ENCODE measurements around the gene PRF1. TPM values are rescaled to one million over a fixed set of nuclear protein-coding genes. Genes with fewer than 3 reads are reported as not detected.

PRF1 gene
- total and polyA plus RNA-seq, 11 donors = 0.50 to 19.4 (median 1.0) TPM

DNA sequence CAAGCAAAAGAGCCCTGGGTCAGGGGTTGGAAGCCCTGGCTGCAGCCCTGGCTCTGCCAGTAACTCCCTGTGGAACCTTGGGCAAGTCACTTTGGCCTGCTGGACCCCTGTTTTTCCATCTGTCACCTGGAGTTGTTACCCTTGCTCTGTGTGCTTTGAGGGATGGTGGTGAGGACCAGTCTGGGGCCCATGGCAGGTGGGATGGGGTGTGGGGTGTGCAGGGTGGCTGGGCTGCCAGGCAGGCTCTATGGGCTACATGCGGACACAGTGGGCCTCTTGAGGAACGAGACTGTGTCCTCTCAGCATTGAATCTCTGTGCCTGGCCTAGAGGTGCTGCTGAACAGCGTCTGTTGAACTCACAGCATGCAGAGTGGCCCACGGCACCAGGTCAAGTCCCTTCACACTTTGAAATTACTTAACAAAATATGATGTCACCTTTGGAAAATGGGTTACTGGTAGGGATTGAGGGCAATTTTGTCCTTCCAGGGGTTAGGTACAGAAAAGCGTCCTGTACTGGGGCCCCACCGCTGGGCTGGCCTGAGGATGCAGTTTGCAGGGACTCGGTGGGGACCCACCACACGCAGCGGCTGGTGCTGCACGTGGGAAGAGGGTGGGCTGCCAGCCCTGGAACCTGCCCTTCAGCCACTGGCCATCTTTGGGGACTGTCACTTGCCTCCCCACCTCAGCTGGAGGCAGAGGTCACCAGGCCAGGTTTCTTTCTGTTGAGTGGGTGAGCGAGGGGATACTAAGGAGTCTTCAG is 45.3 kb downstream of the PRF1 start:
- H3K4me3 ChIP-seq = no peak overlapping the region
- H3K27ac ChIP-seq = no peak overlapping the region
- WGBS, 4 donors = 95 to 98% (median 96%) methylated on average over 11 of the region's 11 CpGs
- ATAC-seq (no peak), DNase-seq (peak in 1 of 5 donors; percentile 14)
- H3K9me3 ChIP-seq = no peaks in the 10 kb centered on the region
- peaks cover 0 to 15% (median 3%) of the 10 kb centered on the region in 9 donors for H3K36me3 ChIP-seq
- H3K4me1 ChIP-seq = peaks cover 0 to 48% (median 33%) of the 10 kb centered on the region in 12 donors
- H3K27me3 ChIP-seq = no peaks in the 10 kb centered on the region
- no peak for TF ChIP-seq POLR2A (IDR thresholded peaks at IDR 0.05)
- TF ChIP-seq, protein P1, sequence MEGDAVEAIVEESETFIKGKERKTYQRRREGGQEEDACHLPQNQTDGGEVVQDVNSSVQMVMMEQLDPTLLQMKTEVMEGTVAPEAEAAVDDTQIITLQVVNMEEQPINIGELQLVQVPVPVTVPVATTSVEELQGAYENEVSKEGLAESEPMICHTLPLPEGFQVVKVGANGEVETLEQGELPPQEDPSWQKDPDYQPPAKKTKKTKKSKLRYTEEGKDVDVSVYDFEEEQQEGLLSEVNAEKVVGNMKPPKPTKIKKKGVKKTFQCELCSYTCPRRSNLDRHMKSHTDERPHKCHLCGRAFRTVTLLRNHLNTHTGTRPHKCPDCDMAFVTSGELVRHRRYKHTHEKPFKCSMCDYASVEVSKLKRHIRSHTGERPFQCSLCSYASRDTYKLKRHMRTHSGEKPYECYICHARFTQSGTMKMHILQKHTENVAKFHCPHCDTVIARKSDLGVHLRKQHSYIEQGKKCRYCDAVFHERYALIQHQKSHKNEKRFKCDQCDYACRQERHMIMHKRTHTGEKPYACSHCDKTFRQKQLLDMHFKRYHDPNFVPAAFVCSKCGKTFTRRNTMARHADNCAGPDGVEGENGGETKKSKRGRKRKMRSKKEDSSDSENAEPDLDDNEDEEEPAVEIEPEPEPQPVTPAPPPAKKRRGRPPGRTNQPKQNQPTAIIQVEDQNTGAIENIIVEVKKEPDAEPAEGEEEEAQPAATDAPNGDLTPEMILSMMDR (IDR thresholded peaks at IDR 0.05) = no peak
- intact Hi-C loops (cut with DNase I) = loop anchor here in 7 of 10 donors (5.0 to 10.0 kb wide), 3 partner anchors 115 to 135 kb away; partner anchors contain the start of gene ADAMTS14 (in 6 of the 7)

DNA sequence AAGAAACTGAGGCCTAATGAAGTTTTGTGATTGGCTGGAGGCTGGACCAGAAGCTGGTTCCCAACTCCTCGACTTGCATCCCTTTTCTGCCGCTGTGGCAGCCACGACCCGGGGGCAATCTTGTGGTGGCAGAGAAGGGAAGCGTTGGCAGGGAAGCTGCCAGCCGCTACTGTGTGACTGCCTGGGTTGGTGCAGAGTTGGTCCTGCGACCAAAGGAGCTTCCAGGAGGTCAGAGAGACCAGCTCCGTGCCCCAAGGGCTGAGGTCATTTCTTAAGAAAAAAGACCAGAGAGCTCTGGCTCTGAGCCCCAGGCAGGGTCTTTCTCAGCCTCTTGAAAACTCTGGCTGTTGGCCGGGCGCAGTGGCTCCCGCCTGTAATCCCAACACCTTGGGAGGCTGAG is 47.2 kb downstream of the PRF1 start:
- WGBS, 4 donors = 89 to 98% (median 93%) methylated on average over 11 of the region's 11 CpGs
- Histone ChIP-seq H3K36me3 (peaks cover 0 to 25% (median 6%) of the 10 kb centered on the region in 9 donors), H3K27me3 (no peaks in the 10 kb centered on the region), H3K9me3 (no peaks in the 10 kb centered on the region), H3K4me3 (no peak overlapping the region), H3K27ac (no peak overlapping the region), H3K4me1 (peaks cover 0 to 36% (median 19%) of the 10 kb centered on the region in 12 donors)
- TF ChIP-seq, protein P1 (IDR thresholded peaks at IDR 0.05) = no peak
- TF ChIP-seq POLR2A (IDR thresholded peaks at IDR 0.05) = no peak
- peak in 1 of 5 donors; percentile 7 for DNase-seq
- no peak for ATAC-seq
- intact Hi-C loops (cut with DNase I) = loop anchor here in 7 of 10 donors (5.0 to 10.0 kb wide), 3 partner anchors 117 to 137 kb away; partner anchors contain the start of gene ADAMTS14 (in 6 of the 7)

DNA sequence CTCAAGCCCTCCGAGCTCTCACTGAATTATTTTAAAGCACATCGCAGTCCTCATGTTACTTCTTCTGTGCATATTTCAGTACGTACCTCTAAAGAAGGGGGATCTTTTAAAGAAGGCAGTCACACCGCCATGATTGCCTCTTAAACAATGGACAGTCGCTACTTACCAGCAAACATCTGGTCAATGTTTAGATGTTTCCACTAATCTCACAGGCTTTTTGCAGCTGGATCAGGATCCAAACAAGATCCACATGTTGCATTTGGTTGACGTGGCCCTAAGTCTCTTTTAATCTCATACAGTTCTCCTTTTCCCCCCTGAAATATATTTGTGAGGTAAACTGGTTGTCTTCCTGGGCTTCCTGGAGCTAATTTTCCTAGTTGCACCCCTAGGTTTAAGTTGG is 50.0 kb downstream of the PRF1 start:
- WGBS, 4 donors = 85 to 92% (median 90%) methylated on average over 6 of the region's 6 CpGs
- Histone ChIP-seq H3K36me3 (peaks cover 0 to 25% (median 10%) of the 10 kb centered on the region in 9 donors), H3K9me3 (no peaks in the 10 kb centered on the region), H3K27ac (no peak overlapping the region), H3K4me3 (no peak overlapping the region), H3K4me1 (peaks cover 0 to 20% (median 0%) of the 10 kb centered on the region in 12 donors), H3K27me3 (no peaks in the 10 kb centered on the region)
- intact Hi-C loops (cut with DNase I) = loop anchor here in 5 of 10 donors (5.0 to 10.0 kb wide), 3 partner anchors 122 to 330 kb away; partner anchors contain the start of gene ADAMTS14 (in 3 of the 5)
- DNase-seq (no peak), ATAC-seq (no peak)
- TF ChIP-seq, protein P1 (IDR thresholded peaks at IDR 0.05) = no peak
- no peak for TF ChIP-seq POLR2A (IDR thresholded peaks at IDR 0.05)

DNA sequence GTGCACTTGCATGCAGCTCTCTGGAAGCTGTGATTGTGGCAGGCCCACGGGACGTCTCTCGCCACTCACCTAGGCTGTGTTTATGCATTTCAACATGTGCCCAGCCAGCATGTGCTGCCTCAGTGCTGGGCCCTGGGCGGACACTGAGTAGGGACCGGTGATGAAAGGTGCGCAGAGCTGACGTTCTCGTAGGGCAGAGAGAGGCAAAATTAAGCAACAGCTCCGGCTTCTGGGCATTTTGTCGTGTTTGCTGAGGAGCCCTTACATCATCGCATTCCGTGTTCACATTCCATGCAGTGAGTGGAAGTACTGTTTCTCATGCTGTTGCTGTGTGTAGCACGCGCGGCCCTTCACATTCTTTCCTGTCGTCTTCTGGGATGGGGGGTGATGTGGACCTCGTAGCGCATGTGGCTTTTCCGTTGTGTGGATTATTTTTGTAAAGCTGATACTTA is 50.5 kb downstream of the PRF1 start:
- Histone ChIP-seq H3K36me3 (peaks cover 0 to 31% (median 12%) of the 10 kb centered on the region in 9 donors), H3K27ac (no peak overlapping the region), H3K4me3 (no peak overlapping the region), H3K27me3 (no peaks in the 10 kb centered on the region), H3K9me3 (no peaks in the 10 kb centered on the region), H3K4me1 (peaks cover 0 to 20% (median 0%) of the 10 kb centered on the region in 12 donors)
- 71 to 88% (median 82%) methylated on average over 19 of the region's 19 CpGs for WGBS, 4 donors
- peak in 2 of 5 donors; percentile 14 to 47 for DNase-seq
- TF ChIP-seq, protein P1 (IDR thresholded peaks at IDR 0.05) = no peak
- no peak for TF ChIP-seq POLR2A (IDR thresholded peaks at IDR 0.05)
- ATAC-seq = peak; percentile 28 to 50 (median 43)
- intact Hi-C loops (cut with DNase I) = loop anchor here in 8 of 10 donors (2.0 to 10.0 kb wide), 6 partner anchors 123 to 330 kb away; partner anchors contain the start of gene ADAMTS14 (in 3 of the 8)
